OCI-LY1 (cell line): Measurements from ENCODE around the gene NABP1.
"Not testable (repeated sequence)": the region's sequence is repeated elsewhere in the genome, so short reads cannot be mapped to it uniquely, and the experiment has no call there.

ENCODE experiments used
- H2AFZ ChIP-seq: fragments of 200-600 bp; sonication (generic), shearing (Covaris generic); 2 replicates; pipeline ENCODE4 v1.6.0; 2014; ENCODE audit warnings: antibody characterized with exemption, mild to moderate bottlenecking, low read length
- H3F3A ChIP-seq: fragments of 200-600 bp; sonication (generic), shearing (Covaris generic); 2 replicates; pipeline ENCODE4 v1.6.0; 2014; ENCODE audit warnings: mild to moderate bottlenecking, antibody characterized with exemption, low read length, moderate library complexity; ENCODE audit not compliant: insufficient read depth
- H3K27ac ChIP-seq: fragments of 200-600 bp; sonication (generic); 2 replicates; pipeline ENCODE4 v1.5.1; 2014; ENCODE audit warnings: low read length, mixed run types, mild to moderate bottlenecking, low read depth; ENCODE audit not compliant: poor library complexity, severe bottlenecking
- H3K27me3 ChIP-seq: fragments of 200-600 bp; sonication (generic); 2 replicates; pipeline ENCODE4 v1.6.0; 2014; ENCODE audit warnings: antibody characterized with exemption, mild to moderate bottlenecking, low read length, moderate library complexity; ENCODE audit not compliant: insufficient read depth
- H3K36me3 ChIP-seq: fragments of 200-600 bp; sonication (generic); 2 replicates; pipeline ENCODE4 v1.6.1; 2014; ENCODE audit warnings: mild to moderate bottlenecking, antibody characterized with exemption, low read length, moderate library complexity, mixed read lengths; ENCODE audit not compliant: insufficient read depth
- H3K4me1 ChIP-seq: fragments of 200-600 bp; sonication (generic); 2 replicates; pipeline ENCODE4 v1.5.1; 2014; ENCODE audit warnings: mild to moderate bottlenecking, low read length, moderate library complexity; ENCODE audit not compliant: insufficient read depth, severe bottlenecking
- H3K4me2 ChIP-seq: fragments of 200-600 bp; sonication (generic), shearing (Covaris generic); 2 replicates; pipeline ENCODE4 v1.6.1; 2014; ENCODE audit warnings: low read length
- H3K4me3 ChIP-seq: fragments of 200-600 bp; sonication (generic); 2 replicates; pipeline ENCODE4 v1.5.1; 2014; ENCODE audit warnings: low read length, low read depth, mild to moderate bottlenecking, mixed read lengths; ENCODE audit not compliant: poor library complexity, severe bottlenecking
- H3K79me2 ChIP-seq: fragments of 200-600 bp; shearing (Covaris generic); 2 replicates; pipeline ENCODE4 v1.6.1; 2016; ENCODE audit warnings: mixed run types, low read length, mixed read lengths; ENCODE audit not compliant: insufficient read depth
- H3K9ac ChIP-seq: fragments of 200-600 bp; sonication (generic), shearing (Covaris generic); 2 replicates; pipeline ENCODE4 v1.6.1; 2014; ENCODE audit warnings: mild to moderate bottlenecking, low read length, mixed read lengths
- H3K9me2 ChIP-seq: fragments of 200-600 bp; sonication (generic), shearing (Covaris generic); 2 replicates; pipeline ENCODE4 v1.6.1; 2014; ENCODE audit warnings: low read depth, mild to moderate bottlenecking, low read length, mixed read lengths
- H3K9me3 ChIP-seq: fragments of 200-600 bp; shearing (Covaris generic); 2 replicates; pipeline ENCODE4 v1.6.1; 2014; ENCODE audit warnings: low read length, mixed read lengths
- H4K20me1 ChIP-seq: fragments of 200-600 bp; sonication (generic), shearing (Covaris generic); 2 replicates; pipeline ENCODE4 v1.6.0; 2016; ENCODE audit warnings: mild to moderate bottlenecking, low read length; ENCODE audit not compliant: insufficient read depth
- CTCF ChIP-seq: fragments of 200-600 bp; sonication (generic), shearing (Covaris generic); IDR thresholded peaks from 2 replicates; pipeline ENCODE4 v1.5.1; 2017; ENCODE audit warnings: mild to moderate bottlenecking, antibody characterized with exemption, low read length, moderate library complexity, mixed read lengths
- EZH2 ChIP-seq: fragments of 200-600 bp; sonication (generic), shearing (Covaris generic); IDR thresholded peaks from 2 replicates; pipeline ENCODE4 v1.8.0; 2017; ENCODE audit warnings: borderline replicate concordance, mixed run types, mild to moderate bottlenecking, antibody characterized with exemption, low read length, moderate library complexity, mixed read lengths

NABP1 gene

GRCh38 chr2:191641609-191642008 is 36.3 kb upstream of the NABP1 start:
- Histone ChIP-seq H3K4me1 (peaks cover 5% of the 10 kb centered on the region), H4K20me1 (no peaks in the 10 kb centered on the region), H3K4me3 (no peak overlapping the region), H3K9ac (no peak overlapping the region), H3K36me3 (no peaks in the 10 kb centered on the region), H3K9me3 (no peaks in the 10 kb centered on the region), H3K27me3 (no peaks in the 10 kb centered on the region), H3K27ac (no peak overlapping the region), H3K9me2 (no peaks in the 10 kb centered on the region), H3K4me2 (no peak overlapping the region), H2AFZ (no peak overlapping the region), H3F3A (no peaks in the 10 kb centered on the region), H3K79me2 (no peaks in the 10 kb centered on the region)
- TF ChIP-seq CTCF: no peak
- TF ChIP-seq EZH2: no peak

DNA sequence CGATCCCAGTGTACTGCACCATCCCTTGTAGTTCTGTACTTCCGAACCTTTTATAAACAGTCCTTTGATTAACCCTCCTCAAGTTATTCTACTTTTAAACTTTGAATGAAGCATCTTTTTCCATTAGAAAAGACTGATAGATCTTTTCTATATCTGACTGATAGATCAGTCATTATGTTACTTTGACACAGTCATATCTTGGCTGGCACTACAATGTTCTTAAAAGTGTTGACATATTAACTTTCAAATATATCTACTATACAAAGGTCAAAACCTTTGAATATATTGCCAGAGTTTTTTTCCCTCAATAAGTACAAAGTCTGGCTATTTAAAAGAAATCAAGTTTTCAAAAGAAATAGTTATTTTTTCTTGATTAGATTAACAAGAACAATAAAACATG is 35.4 kb upstream of the NABP1 start:
- no peaks in the 10 kb centered on the region for H3K9me3 ChIP-seq
- no peaks in the 10 kb centered on the region for H4K20me1 ChIP-seq
- no peak overlapping the region for H3K27ac ChIP-seq
- no peaks in the 10 kb centered on the region for H3K36me3 ChIP-seq
- no peaks in the 10 kb centered on the region for H3K27me3 ChIP-seq
- TF ChIP-seq CTCF: no peak
- TF ChIP-seq EZH2: no peak
- H3K9me2 ChIP-seq: no peaks in the 10 kb centered on the region
- no peak overlapping the region for H3K4me3 ChIP-seq
- H3K9ac ChIP-seq: no peak overlapping the region
- H3K4me1 ChIP-seq: peaks cover 5% of the 10 kb centered on the region
- no peak overlapping the region for H3K4me2 ChIP-seq
- H3F3A ChIP-seq: no peaks in the 10 kb centered on the region
- H2AFZ ChIP-seq: no peak overlapping the region
- H3K79me2 ChIP-seq: no peaks in the 10 kb centered on the region

DNA sequence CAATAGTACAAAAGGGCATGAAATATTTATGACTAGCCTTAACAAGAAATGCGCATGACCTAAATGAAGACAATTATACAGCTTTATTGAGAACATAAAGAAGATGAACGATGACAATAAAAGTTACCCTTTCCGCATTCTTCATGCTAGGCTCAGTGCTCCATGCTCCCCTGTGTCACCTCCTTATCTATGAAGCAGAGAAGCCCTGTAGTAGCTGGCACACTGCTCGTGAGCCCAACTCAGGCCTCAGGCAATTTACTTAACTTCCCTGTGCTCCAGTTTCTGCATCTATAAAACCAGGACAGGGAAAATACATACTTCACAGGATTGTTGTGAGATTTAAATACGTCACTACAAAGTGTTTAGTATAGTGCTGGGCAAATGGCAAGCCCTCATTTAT is 34.5 kb upstream of the NABP1 start:
- H3K27me3 ChIP-seq: no peaks in the 10 kb centered on the region
- H3K4me1 ChIP-seq: no peaks in the 10 kb centered on the region
- H3K4me2 ChIP-seq: no peak overlapping the region
- no peaks in the 10 kb centered on the region for H4K20me1 ChIP-seq
- H3K36me3 ChIP-seq: no peaks in the 10 kb centered on the region
- H3K27ac ChIP-seq: no peak overlapping the region
- no peak overlapping the region for H2AFZ ChIP-seq
- H3K9ac ChIP-seq: no peak overlapping the region
- no peaks in the 10 kb centered on the region for H3F3A ChIP-seq
- H3K79me2 ChIP-seq: no peaks in the 10 kb centered on the region
- H3K4me3 ChIP-seq: no peak overlapping the region
- H3K9me2 ChIP-seq: no peaks in the 10 kb centered on the region
- H3K9me3 ChIP-seq: no peaks in the 10 kb centered on the region
- TF ChIP-seq EZH2: no peak
- TF ChIP-seq CTCF: no peak

DNA sequence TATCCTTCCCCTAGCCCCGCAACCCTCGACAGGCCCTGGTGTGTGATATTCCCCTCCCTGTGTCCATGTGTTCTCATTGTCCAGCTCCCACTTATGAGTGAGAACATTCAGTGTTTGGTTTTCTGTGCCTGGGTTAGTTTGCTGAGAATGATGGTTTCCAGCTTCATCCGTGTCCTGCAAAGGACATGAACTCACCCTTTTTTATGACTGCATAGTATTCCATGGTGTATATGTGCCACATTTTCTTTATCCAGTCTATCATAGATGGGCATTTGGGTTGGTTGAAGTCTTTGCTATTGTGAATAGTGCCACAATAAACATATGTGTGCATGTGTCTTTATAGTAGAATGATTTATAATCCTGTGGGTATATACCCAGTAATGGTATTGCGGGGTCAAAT is 33.3 kb upstream of the NABP1 start:
- not testable (repeated sequence) for H3K4me3 ChIP-seq, H3K79me2 ChIP-seq, H3K27me3 ChIP-seq, H3K9me2 ChIP-seq, H3K36me3 ChIP-seq, H3K4me1 ChIP-seq, H4K20me1 ChIP-seq, H3K27ac ChIP-seq, H3K4me2 ChIP-seq, H2AFZ ChIP-seq, H3K9ac ChIP-seq, H3K9me3 ChIP-seq, H3F3A ChIP-seq
